ENCODE results near the gene FBRS. TPM values are rescaled to one million over a fixed set of nuclear protein-coding genes. Genes with fewer than 3 reads are reported as not detected.
A peak's percentile ranks its signal among the peaks of the same experiment; 100 is the strongest.

The FBRS gene
- total RNA-seq, 2 donors from 2014 or later = 16.5 to 26.3 TPM

GRCh38 chr16:30654856-30655255 is 3.4 kb upstream of the FBRS start:
- TF ChIP-seq CTCF (IDR thresholded peaks at IDR 0.05) = no peak
- no peaks in the 10 kb centered on the region for H3K9me3 ChIP-seq
- peaks cover 43% of the 10 kb centered on the region for H3K36me3 ChIP-seq
- no peak overlapping the region for H3K4me3 ChIP-seq
- peaks cover 0 to 31% of the 10 kb centered on the region in 2 donors for H3K4me1 ChIP-seq
- no peaks in the 10 kb centered on the region for H3K27me3 ChIP-seq
- DNase-seq (ENCODE audit: low spot score) = no peak
- H3K27ac ChIP-seq = no peak overlapping the region

- Histone ChIP-seq H3K4me3 (no peak overlapping the region), H3K27ac (no peak overlapping the region), H3K4me1 (peaks cover 0 to 38% of the 10 kb centered on the region in 2 donors), H3K9me3 (no peaks in the 10 kb centered on the region), H3K36me3 (peaks cover 43% of the 10 kb centered on the region), H3K27me3 (no peaks in the 10 kb centered on the region)
- no peak for TF ChIP-seq CTCF (IDR thresholded peaks at IDR 0.05)
- DNase-seq (ENCODE audit: low spot score) = no peak
These were observed 2.4 kb upstream of the FBRS start for GRCh38 chr16:30655815-30656347.

GRCh38 chr16:30656388-30656787 is 1.8 kb upstream of the FBRS start:
- Histone ChIP-seq H3K9me3 (no peaks in the 10 kb centered on the region), H3K36me3 (peaks cover 43% of the 10 kb centered on the region), H3K4me1 (peaks cover 0 to 43% of the 10 kb centered on the region in 2 donors), H3K4me3 (no peak overlapping the region), H3K27me3 (no peaks in the 10 kb centered on the region), H3K27ac (no peak overlapping the region)
- no peak for DNase-seq (ENCODE audit: low spot score)
- no peak for TF ChIP-seq CTCF (IDR thresholded peaks at IDR 0.05)

GRCh38 chr16:30656974-30657865 is 1.0 kb upstream of the FBRS start:
- DNase-seq (ENCODE audit: low spot score) = peak; percentile 61
- H3K27me3 ChIP-seq = no peaks in the 10 kb centered on the region
- peak overlapping the region; percentile 75 to 83 for H3K27ac ChIP-seq
- H3K9me3 ChIP-seq = no peaks in the 10 kb centered on the region
- H3K4me3 ChIP-seq = peak overlapping the region; percentile 23 to 50
- TF ChIP-seq CTCF (IDR thresholded peaks at IDR 0.05) = no peak
- peaks cover 47% of the 10 kb centered on the region for H3K36me3 ChIP-seq
- H3K4me1 ChIP-seq = peaks cover 0 to 44% of the 10 kb centered on the region in 2 donors

- no peak for TF ChIP-seq CTCF (IDR thresholded peaks at IDR 0.05)
- H3K27ac ChIP-seq = peak overlapping the region; percentile 95 to 99
- H3K4me3 ChIP-seq = peak overlapping the region; percentile 92 to 94
- DNase-seq (ENCODE audit: low spot score) = peak; percentile 87
- peaks cover 49% of the 10 kb centered on the region for H3K36me3 ChIP-seq
- H3K4me1 ChIP-seq = peaks cover 0 to 50% of the 10 kb centered on the region in 2 donors
- H3K9me3 ChIP-seq = no peaks in the 10 kb centered on the region
- H3K27me3 ChIP-seq = no peaks in the 10 kb centered on the region
These were observed 688 bp downstream of the FBRS start for GRCh38 chr16:30658731-30659506.
